HepG2 (cell line): ENCODE data around the gene DLG1. TPM values are rescaled to one million over a fixed set of nuclear protein-coding genes. Genes with fewer than 3 reads are reported as not detected.

Experiments
- ATAC-seq: fragments of 200-7000 bp; cut with Tn5 transposase; 3 replicates; pipeline ENCODE4 v1.9.1; 2020; ENCODE audit warnings: mild to moderate bottlenecking, moderate library complexity
- BruUV-seq: library from RNA; stranded (reverse); fragments of 400-500 nt; replicated peaks from 2 replicates; lab custom pipeline; 2021; lab: Mats Ljungman, UMichigan
- CTCF ChIA-PET: fragments of 300-600 bp; formaldehyde crosslinking; extraction: SDS; loops from one replicate; lab custom pipeline; 2021; ENCODE audit warnings: low total read pairs, inconsistent platforms, low intra/inter-chr PET ratio; lab: Yijun Ruan, JAX
- POLR2A ChIA-PET: fragments of 350-600 bp; sonication (Branson Sonifier 250); formaldehyde crosslinking; loops from one replicate; lab custom pipeline; 2020; ENCODE audit warnings: antibody characterized with exemption, inconsistent platforms; lab: Yijun Ruan, JAX
- DNase-seq: peaks from one replicate; pipeline ENCODE4 v3.0.0-alpha.2; 2015; ENCODE audit warnings: low spot score
- FAIRE-seq: peaks from 3 replicates; lab custom pipeline; 2011; peaks lifted over from hg19 to GRCh38; lab: Jason Lieb, UNC
- H2AFZ ChIP-seq: one replicate; pipeline ENCODE4 v1.6.1; 2011; ENCODE audit warnings: low read length, inconsistent platforms
- H3K27ac ChIP-seq: fragments of 300-600 bp; 3 replicates; pipeline ENCODE4 v1.8.0; 2011; ENCODE audit warnings: mixed run types, mild to moderate bottlenecking, mixed read lengths, low read length, inconsistent platforms; ENCODE audit not compliant: insufficient read depth; ENCODE audit errors: extremely low read length
- H3K27me3 ChIP-seq, 2 experiments: fragments of 200-600 bp in 1 of 2; 2 replicates in 1 of 2; 3 replicates in 1 of 2; pipeline versions ENCODE4 v1.6.0 to v1.8.0; 2011; ENCODE audit warnings: low read length in 2 of 2, mild to moderate bottlenecking in 2 of 2, moderate library complexity in 2 of 2, inconsistent platforms in 1 of 2; ENCODE audit not compliant: insufficient read depth in 2 of 2, control insufficient read depth in 1 of 2
- H3K36me3 ChIP-seq, 2 experiments: fragments of 200-600 bp in 1 of 2; replicated peaks in 1 of 2; 2 replicates in 1 of 2; 3 replicates in 1 of 2; pipeline versions ENCODE4 v1.5.1 to v1.8.0; 2011; ENCODE audit warnings: low read length in 2 of 2, inconsistent platforms in 1 of 2; ENCODE audit not compliant: insufficient read depth in 2 of 2, control insufficient read depth in 1 of 2
- H3K4me1 ChIP-seq: 2 replicates; pipeline ENCODE4 v1.5.1; 2012; ENCODE audit warnings: low read length, inconsistent platforms; ENCODE audit not compliant: insufficient read depth
- H3K4me2 ChIP-seq: 2 replicates; pipeline ENCODE4 v1.6.0; 2011; ENCODE audit warnings: low read depth, low read length, inconsistent platforms
- H3K4me3 ChIP-seq, 3 experiments: fragments of 200-600 bp in 1 of 3; sonication (generic), shearing (Covaris generic) in 1 of 3; replicated peaks in 1 of 3; 2 replicates each; pipeline ENCODE4 v1.5.1; 2011 to 2016; ENCODE audit warnings: low read length in 3 of 3, inconsistent platforms in 2 of 3, low read depth in 2 of 3, mild to moderate bottlenecking in 2 of 3, control low read depth in 1 of 3, mixed read lengths in 1 of 3; ENCODE audit not compliant: insufficient read depth in 1 of 3
- H3K79me2 ChIP-seq: one replicate; pipeline ENCODE4 v1.6.1; 2011; ENCODE audit warnings: low read length, inconsistent platforms; ENCODE audit not compliant: insufficient read depth
- H3K9ac ChIP-seq: 2 replicates; pipeline ENCODE4 v1.6.0; 2011; ENCODE audit warnings: mild to moderate bottlenecking, low read depth, low read length, inconsistent platforms; ENCODE audit not compliant: insufficient read depth
- H3K9me3 ChIP-seq: 2 replicates; pipeline ENCODE4 v1.5.1; 2012; ENCODE audit warnings: mild to moderate bottlenecking, low read length
- H4K20me1 ChIP-seq: 2 replicates; pipeline ENCODE4 v1.6.0; 2011; ENCODE audit warnings: inconsistent platforms, mild to moderate bottlenecking, low read length, moderate library complexity; ENCODE audit not compliant: insufficient read depth
- GLI4 ChIP-seq: sonication (generic); formaldehyde crosslinking; IDR thresholded peaks from 2 replicates; pipeline ENCODE4 v1.5.1; 2020; ENCODE audit warnings: missing genetic modification reagents, mild to moderate bottlenecking, moderate library complexity, borderline replicate concordance
- KAT2B ChIP-seq: fragments of 150-350 bp; IDR thresholded peaks from 2 replicates; pipeline ENCODE4 v1.6.1; 2014; ENCODE audit warnings: low read depth, low read length, borderline replicate concordance
- KDM3A ChIP-seq: IDR thresholded peaks from 2 replicates; pipeline ENCODE4 v1.6.1; 2018; ENCODE audit warnings: low read depth, missing compliant biosample characterization
- MAF1 ChIP-seq: sonication (generic); formaldehyde crosslinking; IDR thresholded peaks from 2 replicates; pipeline ENCODE4 v1.5.0; 2020; ENCODE audit warnings: missing genetic modification reagents, borderline replicate concordance
- NFIC ChIP-seq: IDR thresholded peaks from 2 replicates; pipeline ENCODE4 v1.6.1; 2012; ENCODE audit warnings: mild to moderate bottlenecking, low read length, inconsistent platforms
- PCBP2 ChIP-seq: fragments of 200-400 bp; formaldehyde crosslinking; optimal IDR thresholded peaks from 2 replicates; pipeline ENCODE3; 2018; ENCODE audit warnings: low read length, low read depth; ENCODE audit not compliant: poor library complexity, severe bottlenecking
- TBX2 ChIP-seq: sonication (generic); formaldehyde crosslinking; IDR thresholded peaks from 2 replicates; pipeline ENCODE4 v1.5.0; 2020; ENCODE audit warnings: missing genetic modification reagents, mild to moderate bottlenecking, borderline replicate concordance
- YEATS4 ChIP-seq: sonication (generic); formaldehyde crosslinking; IDR thresholded peaks from 2 replicates; pipeline ENCODE4 v1.4.0; 2020; ENCODE audit warnings: missing genetic modification reagents, borderline replicate concordance
- ZNF337 ChIP-seq: sonication (generic); formaldehyde crosslinking; IDR thresholded peaks from 2 replicates; pipeline ENCODE4 v1.5.1; 2020; ENCODE audit warnings: missing genetic modification reagents, low read depth, mild to moderate bottlenecking, borderline replicate concordance
- ZNF34 ChIP-seq: sonication (generic); formaldehyde crosslinking; IDR thresholded peaks from 2 replicates; pipeline ENCODE4 v1.4.0; 2020; ENCODE audit warnings: mild to moderate bottlenecking, missing genetic modification reagents, borderline replicate concordance
- ZNF383 ChIP-seq: sonication (generic); formaldehyde crosslinking; IDR thresholded peaks from 2 replicates; pipeline ENCODE4 v1.4.0; 2020; ENCODE audit warnings: missing genetic modification reagents, mild to moderate bottlenecking, borderline replicate concordance
- ZNF431 ChIP-seq: sonication (generic); formaldehyde crosslinking; IDR thresholded peaks from 2 replicates; pipeline ENCODE4 v1.9.0; 2022; ENCODE audit warnings: missing genetic modification reagents, low read depth, mild to moderate bottlenecking, borderline replicate concordance
- ZNF564 ChIP-seq: sonication (generic); formaldehyde crosslinking; IDR thresholded peaks from 2 replicates; pipeline ENCODE4 v1.8.1; 2023; ENCODE audit warnings: mild to moderate bottlenecking, missing genetic modification reagents
- ZNF574 ChIP-seq: sonication (generic); formaldehyde crosslinking; IDR thresholded peaks from 2 replicates; pipeline ENCODE4 v1.4.0; 2020; ENCODE audit warnings: missing genetic modification reagents
- ZNF609 ChIP-seq: sonication (generic); formaldehyde crosslinking; IDR thresholded peaks from 2 replicates; pipeline ENCODE4 v1.4.0; 2020; ENCODE audit warnings: mild to moderate bottlenecking, missing genetic modification reagents, borderline replicate concordance
- ZNF747 ChIP-seq: sonication (generic); formaldehyde crosslinking; IDR thresholded peaks from 2 replicates; pipeline ENCODE4 v1.8.1; 2023; ENCODE audit warnings: missing genetic modification reagents, mild to moderate bottlenecking, borderline replicate concordance
- WGBS: methylation state at CpG from one replicate; pipeline ENCODE4 v1.1.6; 2017; ENCODE audit warnings: low lambda C conversion rate; 5-methylcytosine and 5-hydroxymethylcytosine counted together
- in situ Hi-C: cut with HindIII; loops from 2 replicates; pipeline ENCODE4 v1.10.0; 2017; ENCODE audit warnings: low pct_unique_long_range_greater_than_20kb; ENCODE audit not compliant: extremely low pct_ligation_motif_present
- intact Hi-C: fragments of 100-400 bp; cut with micrococcal nuclease; formaldehyde crosslinking; loops from one replicate; pipeline ENCODE4 v1.10.0; 2022; ENCODE audit not compliant: unreplicated experiment
- polyA plus RNA-seq, 8 experiments: library from polyadenylated mRNA; depleted of rRNA in 3 of 8; stranded (reverse) in 7 of 8; unstranded in 1 of 8; fragments of >200 nt; fragmentation: Illumina TruSeq in 4 of 8; extraction: Trizol in 4 of 8; gene quantifications; 2 replicates each; pipeline versions ENCODE4 v1.2.1 to v1.2.3, GENCODE V29; 2011 to 2016; ENCODE audit warnings: low read depth in 4 of 8, missing spikeins in 1 of 8, mixed read lengths in 1 of 8; ENCODE audit not compliant: insufficient read depth in 1 of 8
- total RNA-seq, 5 experiments: library from RNA; depleted of rRNA; stranded (reverse); fragments of >200 nt; fragmentation: Illumina TruSeq; extraction: Trizol; gene quantifications; 2 replicates each; pipeline ENCODE4 v1.2.3, GENCODE V29; 2016; ENCODE audit warnings: low read depth in 1 of 5

DLG1 gene
- total and polyA plus RNA-seq, 2 of the 13 experiments (the other 11 are each of a cell fraction or from before 2014, with no cell fraction given) = 30.5 to 104 TPM

- TF ChIP-seq PCBP2 = no peak
- TF ChIP-seq ZNF747 (CRISPR knock-in tag) = peak; percentile 59; the same call in 1 of the 2 replicates
- no peak for TF ChIP-seq ZNF564 (CRISPR knock-in tag)
- TF ChIP-seq MAF1 (CRISPR knock-in tag) = peak; percentile 54; the same call in 1 of the 2 replicates
- TF ChIP-seq ZNF383 = no peak
- TF ChIP-seq ZNF609 (CRISPR knock-in tag) = peak; percentile 55; the same call in 1 of the 2 replicates
- TF ChIP-seq YEATS4 = no peak; the same call in 1 of the 2 replicates
These were observed at the start of gene DLG1 (continued) for GRCh38 chr3:197298341-197298944.

GRCh38 chr3:197348014-197348413 lies 49.6 kb upstream of the DLG1 start:
- intact Hi-C loops (no loop called here), in situ Hi-C loops (no loop called here)
- FAIRE-seq (no peak), DNase-seq (no peak), ATAC-seq (no peak)
- Histone ChIP-seq H3K9me3 (no peaks in the 10 kb centered on the region), H3K27ac (no peak overlapping the region), H3K36me3 (no peaks in the 10 kb centered on the region), H3K4me2 (no peak overlapping the region), H3K9ac (no peak overlapping the region), H2AFZ (no peak overlapping the region), H3K4me3 (no peak overlapping the region), H3K27me3 (no peaks in the 10 kb centered on the region), H3K79me2 (no peaks in the 10 kb centered on the region), H4K20me1 (no peaks in the 10 kb centered on the region), H3K4me1 (0 out of 2 replicates have a peak, but pooled peaks cover 8% of the 10 kb centered on the region)
- WGBS = 90% methylated on average over 6 of the region's 6 CpGs
- no TSS peak for BruUV-seq
- POLR2A ChIA-PET = no interaction called here
- CTCF ChIA-PET = no interaction called here
- no peak for TF ChIP-seq ZNF574 (CRISPR knock-in tag)
- no peak for TF ChIP-seq NFIC
- TF ChIP-seq KDM3A (CRISPR knock-in tag) = no peak
- no peak for TF ChIP-seq ZNF337 (CRISPR knock-in tag)
- no peak for TF ChIP-seq ZNF34 (CRISPR knock-in tag)
- no peak for TF ChIP-seq GLI4 (CRISPR knock-in tag)
- no peak for TF ChIP-seq ZNF431
- no peak for TF ChIP-seq TBX2
- no peak for TF ChIP-seq KAT2B
